NT2/D1 (cell line): ENCODE results near the gene PPM1A.

Experiments
- SUZ12 ChIP-seq: IDR thresholded peaks from 2 replicates; pipeline ENCODE4 v1.6.1; 2011; ENCODE audit not compliant: insufficient read length, insufficient read depth; ENCODE audit errors: extremely low read depth
- YY1 ChIP-seq: IDR thresholded peaks from 2 replicates; pipeline ENCODE4 v1.6.1; 2011; ENCODE audit not compliant: insufficient read length, insufficient read depth
- ZNF274 ChIP-seq: IDR thresholded peaks from 2 replicates; pipeline ENCODE4 v1.6.1; 2011; ENCODE audit warnings: mild to moderate bottlenecking, low read depth, low read length

GRCh38 chr14:60315196-60315990, 66.4 kb downstream of the PPM1A start:
- TF ChIP-seq ZNF274 (no peak), SUZ12 (no peak), YY1 (no peak)
